ENCODE data around the gene MICB. TPM values are rescaled to one million over a fixed set of nuclear protein-coding genes. Genes with fewer than 3 reads are reported as not detected.
"Not testable (repeated sequence)": the region's sequence is repeated elsewhere in the genome, so short reads cannot be mapped to it uniquely, and the experiment has no call there.

MICB gene
- total RNA-seq, 1 donor from 2014 or later: 5.8 TPM

DNA sequence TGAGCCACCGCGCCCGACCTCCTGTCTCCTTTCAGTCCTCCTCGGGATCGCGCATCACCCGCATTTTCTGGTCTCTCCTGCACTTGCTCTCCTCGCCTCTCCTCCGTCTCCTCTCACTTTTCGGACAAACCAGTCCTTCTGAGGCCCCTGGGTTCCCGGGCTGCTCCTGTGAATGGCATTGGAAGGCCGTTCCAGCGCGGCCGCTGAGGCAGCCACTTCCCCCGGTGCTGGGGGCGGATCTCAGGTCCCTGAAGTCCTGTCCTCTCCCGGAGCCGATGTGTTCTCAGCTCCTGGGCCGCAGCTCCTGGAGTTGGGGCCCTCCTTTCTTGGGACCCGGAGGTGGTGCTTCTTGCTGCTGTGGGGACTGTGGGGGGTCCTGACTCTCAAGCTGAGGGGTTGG lies 803 bp downstream of the MICB start:
- DNase-seq (ENCODE audit: low read depth) (no peak), FAIRE-seq (no peak)
- Histone ChIP-seq H3K79me2 (ENCODE audit: insufficient read depth, low read length) (peaks cover 37% of the 10 kb centered on the region), H3K4me3 (ENCODE audit: insufficient read depth, low read depth, low read length) (peak overlapping the region; percentile 36), H4K20me1 (ENCODE audit: insufficient read depth, low read length) (peaks cover 26% of the 10 kb centered on the region), H3K27ac (ENCODE audit: low read depth, low read length) (no peak overlapping the region), H3K9ac (ENCODE audit: low read length) (peak overlapping the region; percentile 73), H3K4me2 (ENCODE audit: low read length) (peak overlapping the region; percentile 95), H3K27me3 (ENCODE audit: insufficient read depth, low read length) (no peaks in the 10 kb centered on the region), H3K36me3 (ENCODE audit: insufficient read depth, low read length) (no peaks in the 10 kb centered on the region), H2AFZ (ENCODE audit: low read depth, low read length) (peak overlapping the region; percentile 52), H3K9me3 (ENCODE audit: insufficient read depth, low read depth, low read length) (no peaks in the 10 kb centered on the region), H3K4me1 (ENCODE audit: insufficient read depth, low read length) (peaks cover 15% of the 10 kb centered on the region)
- TF ChIP-seq EZH2 (IDR thresholded peaks at IDR 0.05; ENCODE audit: insufficient read depth, low read length) (no peak), CTCF (IDR thresholded peaks at IDR 0.05; ENCODE audit: insufficient read depth, low read depth, low read length) (no peak)
- no peaks in the 10 kb centered on the region for H3K9me3 Mint-ChIP-seq (ENCODE audit: unreplicated experiment)
- peaks cover 19% of the 10 kb centered on the region for H3K27me3 Mint-ChIP-seq (ENCODE audit: low read depth, unreplicated experiment)
- peaks cover 4% of the 10 kb centered on the region for H3K36me3 Mint-ChIP-seq (ENCODE audit: low read depth, unreplicated experiment)
- peaks cover 9% of the 10 kb centered on the region for H3K4me1 Mint-ChIP-seq (ENCODE audit: low read depth, unreplicated experiment)
- H3K4me3 Mint-ChIP-seq (ENCODE audit: unreplicated experiment): peak overlapping the region; percentile 82
- peak overlapping the region; percentile 4 for H3K27ac Mint-ChIP-seq (ENCODE audit: unreplicated experiment)

GRCh38 chr6:31499648-31500047 lies 1.7 kb downstream of the MICB start:
- not testable (repeated sequence) for H3K4me3 Mint-ChIP-seq (ENCODE audit: unreplicated experiment)

GRCh38 chr6:31502586-31502985 lies 4.6 kb downstream of the MICB start:
- Histone ChIP-seq H3K4me2 (ENCODE audit: low read length) (no peak overlapping the region), H3K27ac (ENCODE audit: low read depth, low read length) (no peak overlapping the region), H2AFZ (ENCODE audit: low read depth, low read length) (no peak overlapping the region), H3K79me2 (ENCODE audit: insufficient read depth, low read length) (peaks cover 41% of the 10 kb centered on the region), H3K4me1 (ENCODE audit: insufficient read depth, low read length) (peaks cover 6% of the 10 kb centered on the region), H3K4me3 (ENCODE audit: insufficient read depth, low read depth, low read length) (no peak overlapping the region), H3K9ac (ENCODE audit: low read length) (no peak overlapping the region), H4K20me1 (ENCODE audit: insufficient read depth, low read length) (peaks cover 38% of the 10 kb centered on the region), H3K9me3 (ENCODE audit: insufficient read depth, low read depth, low read length) (no peaks in the 10 kb centered on the region), H3K36me3 (ENCODE audit: insufficient read depth, low read length) (no peaks in the 10 kb centered on the region), H3K27me3 (ENCODE audit: insufficient read depth, low read length) (no peaks in the 10 kb centered on the region)
- Mint-ChIP-seq H3K36me3 (ENCODE audit: low read depth, unreplicated experiment) (peaks cover 8% of the 10 kb centered on the region), H3K9me3 (ENCODE audit: unreplicated experiment) (no peaks in the 10 kb centered on the region), H3K4me1 (ENCODE audit: low read depth, unreplicated experiment) (no peaks in the 10 kb centered on the region), H3K27ac (ENCODE audit: unreplicated experiment) (no peak overlapping the region), H3K4me3 (ENCODE audit: unreplicated experiment) (no peak overlapping the region), H3K27me3 (ENCODE audit: low read depth, unreplicated experiment) (peaks cover 23% of the 10 kb centered on the region)
- DNase-seq (ENCODE audit: low read depth): no peak
- TF ChIP-seq EZH2 (IDR thresholded peaks at IDR 0.05; ENCODE audit: insufficient read depth, low read length) (no peak), CTCF (IDR thresholded peaks at IDR 0.05; ENCODE audit: insufficient read depth, low read depth, low read length) (no peak)
- no peak for FAIRE-seq

More at GRCh38 chr6:31499648-31500047, 1.7 kb downstream of the MICB start:
- not testable (repeated sequence) for H2AFZ ChIP-seq (ENCODE audit: low read depth, low read length); H3K27me3 ChIP-seq (ENCODE audit: insufficient read depth, low read length); H3K4me2 ChIP-seq (ENCODE audit: low read length); FAIRE-seq; H3K9me3 ChIP-seq (ENCODE audit: insufficient read depth, low read depth, low read length); H3K9ac ChIP-seq (ENCODE audit: low read length); DNase-seq (ENCODE audit: low read depth); H3K9me3 Mint-ChIP-seq (ENCODE audit: unreplicated experiment); H3K4me3 ChIP-seq (ENCODE audit: insufficient read depth, low read depth, low read length); H3K4me1 Mint-ChIP-seq (ENCODE audit: low read depth, unreplicated experiment); H3K36me3 ChIP-seq (ENCODE audit: insufficient read depth, low read length); H3K36me3 Mint-ChIP-seq (ENCODE audit: low read depth, unreplicated experiment); H3K27ac ChIP-seq (ENCODE audit: low read depth, low read length); H3K27ac Mint-ChIP-seq (ENCODE audit: unreplicated experiment)
- Histone ChIP-seq H3K79me2 (ENCODE audit: insufficient read depth, low read length) (peaks cover 39% of the 10 kb centered on the region), H4K20me1 (ENCODE audit: insufficient read depth, low read length) (peaks cover 29% of the 10 kb centered on the region), H3K4me1 (ENCODE audit: insufficient read depth, low read length) (peaks cover 15% of the 10 kb centered on the region)
- H3K27me3 Mint-ChIP-seq (ENCODE audit: low read depth, unreplicated experiment): peaks cover 19% of the 10 kb centered on the region

DNA sequence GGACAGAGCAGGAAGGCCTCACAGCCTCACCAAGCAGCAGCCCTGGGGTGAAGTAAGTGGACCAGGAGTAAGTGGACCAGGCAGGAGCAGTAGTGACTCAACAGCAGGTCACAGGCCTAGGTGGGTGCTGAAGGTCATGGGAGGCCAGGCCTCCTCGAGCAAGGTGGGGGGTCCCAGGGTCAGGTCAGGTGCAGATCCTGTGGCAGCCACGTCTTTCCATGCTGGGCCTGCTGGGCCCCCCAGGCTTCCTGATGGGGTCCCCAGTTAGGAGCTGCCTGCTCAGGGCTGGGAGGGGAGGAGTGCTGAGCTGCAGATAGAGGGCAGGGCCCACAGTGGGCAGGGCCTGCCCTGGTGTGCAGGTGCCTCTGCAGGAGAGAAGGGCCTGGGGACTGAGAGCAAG lies 11.1 kb downstream of the MICB start:
- not testable (repeated sequence) for FAIRE-seq; H3K4me2 ChIP-seq (ENCODE audit: low read length); H4K20me1 ChIP-seq (ENCODE audit: insufficient read depth, low read length); H3K9me3 ChIP-seq (ENCODE audit: insufficient read depth, low read depth, low read length); H3K27ac Mint-ChIP-seq (ENCODE audit: unreplicated experiment); H3K9me3 Mint-ChIP-seq (ENCODE audit: unreplicated experiment); H3K36me3 ChIP-seq (ENCODE audit: insufficient read depth, low read length); H3K9ac ChIP-seq (ENCODE audit: low read length); H2AFZ ChIP-seq (ENCODE audit: low read depth, low read length); H3K79me2 ChIP-seq (ENCODE audit: insufficient read depth, low read length); H3K27ac ChIP-seq (ENCODE audit: low read depth, low read length); H3K27me3 ChIP-seq (ENCODE audit: insufficient read depth, low read length); DNase-seq (ENCODE audit: low read depth); H3K4me1 ChIP-seq (ENCODE audit: insufficient read depth, low read length); H3K4me3 ChIP-seq (ENCODE audit: insufficient read depth, low read depth, low read length); H3K36me3 Mint-ChIP-seq (ENCODE audit: low read depth, unreplicated experiment)
- peaks cover 11% of the 10 kb centered on the region for H3K4me1 Mint-ChIP-seq (ENCODE audit: low read depth, unreplicated experiment)
- peak overlapping the region; percentile 54 for H3K4me3 Mint-ChIP-seq (ENCODE audit: unreplicated experiment)
- H3K27me3 Mint-ChIP-seq (ENCODE audit: low read depth, unreplicated experiment): peaks cover 13% of the 10 kb centered on the region
